Stimulated activated CD8-positive, alpha-beta memory T cell treated with anti-CD3 and anti-CD28 coated beads, Interleukin-4, amount 100 ng/mL, for 1 hour (primary cell): ENCODE data around the gene AP5Z1.

ENCODE experiments used
- DNase-seq, 2 donors: peaks; one replicate each; pipeline ENCODE4 v3.0.0-alpha.2; 2020; ENCODE audit warnings: low read depth in 2 of 2, low spot score in 1 of 2

AP5Z1 gene

GRCh38 chr7:4819560-4820404, 44.4 kb downstream of the AP5Z1 start:
- DNase-seq: no peak

GRCh38 chr7:4820405-4820966, 45.1 kb downstream of the AP5Z1 start:
- DNase-seq: no peak

GRCh38 chr7:4820967-4821471, 45.6 kb downstream of the AP5Z1 start:
- no peak for DNase-seq

GRCh38 chr7:4822677-4823076, 47.3 kb downstream of the AP5Z1 start:
- no peak for DNase-seq

GRCh38 chr7:4823441-4824119, 48.2 kb downstream of the AP5Z1 start:
- no peak for DNase-seq

- no peak for DNase-seq
Observed at GRCh38 chr7:4824120-4824775, 48.8 kb downstream of the AP5Z1 start.

- no peak for DNase-seq
Observed at GRCh38 chr7:4825081-4825480, 49.7 kb downstream of the AP5Z1 start.

- DNase-seq: no peak
Observed at GRCh38 chr7:4828720-4829383, 53.4 kb downstream of the AP5Z1 start.

- peak in 1 of 2 donors; percentile 23 for DNase-seq
Observed at GRCh38 chr7:4830176-4830575, 54.8 kb downstream of the AP5Z1 start.

- no peak for DNase-seq
Observed at GRCh38 chr7:4831723-4832495, 56.5 kb downstream of the AP5Z1 start.

- DNase-seq: no peak
Observed at GRCh38 chr7:4832711-4833110, 57.3 kb downstream of the AP5Z1 start.

- DNase-seq: no peak
Observed at GRCh38 chr7:4833176-4833575, 57.8 kb downstream of the AP5Z1 start.

- DNase-seq: no peak
Observed at GRCh38 chr7:4833691-4834600, 58.5 kb downstream of the AP5Z1 start.

GRCh38 chr7:4834601-4835397, 59.4 kb downstream of the AP5Z1 start:
- no peak for DNase-seq

GRCh38 chr7:4835398-4836205, 60.2 kb downstream of the AP5Z1 start:
- DNase-seq: no peak

- DNase-seq: no peak
Observed at GRCh38 chr7:4836206-4836661, 60.8 kb downstream of the AP5Z1 start.

- DNase-seq: no peak
Observed at GRCh38 chr7:4837041-4837802, 61.8 kb downstream of the AP5Z1 start.
